ENCODE data around the gene MUC4. TPM values are rescaled to one million over a fixed set of nuclear protein-coding genes. Genes with fewer than 3 reads are reported as not detected.

Gene MUC4
- total and polyA plus RNA-seq, 8 donors: 0.73 to 355 (median 37.5) TPM; not detected in 1

GRCh38 chr3:195849322-195850074 is 37.8 kb upstream of the MUC4 start:
- Histone ChIP-seq H3K27ac (no peak overlapping the region), H3K27me3 (no peaks in the 10 kb centered on the region), H3K4me1 (peaks cover 4 to 27% (median 13%) of the 10 kb centered on the region in 4 donors), H3K9me3 (no peaks in the 10 kb centered on the region), H3K4me3 (no peak overlapping the region), H3K36me3 (no peaks in the 10 kb centered on the region)
- TF ChIP-seq CTCF (IDR thresholded peaks at IDR 0.05) (no peak), POLR2AphosphoS5 (IDR thresholded peaks at IDR 0.05) (no peak), EP300 (IDR thresholded peaks at IDR 0.05) (no peak), POLR2A (IDR thresholded peaks at IDR 0.05) (no peak)
- intact Hi-C loops (cut with DNase I; ENCODE audit: low total_unique reads): no loop called here
- no peak for DNase-seq
- 75 to 89% (median 86%) methylated on average over 45 to 53 of the region's 53 CpGs for WGBS, 5 donors

- 68 to 86% (median 70%) methylated on average over 12 to 24 of the region's 24 CpGs for WGBS, 5 donors
These were observed 35.6 kb upstream of the MUC4 start for GRCh38 chr3:195847055-195847950.

GRCh38 chr3:195845483-195845882 is 33.8 kb upstream of the MUC4 start:
- Histone ChIP-seq H3K4me1 (peaks cover 0 to 16% (median 5%) of the 10 kb centered on the region in 4 donors), H3K27ac (no peak overlapping the region), H3K4me3 (no peak overlapping the region), H3K9me3 (no peaks in the 10 kb centered on the region), H3K36me3 (no peaks in the 10 kb centered on the region), H3K27me3 (peaks cover 0 to 2% (median 0%) of the 10 kb centered on the region in 3 donors)
- WGBS, 5 donors: 90 to 96% (median 91%) methylated on average over 6 of the region's 6 CpGs
- no peak for DNase-seq
- TF ChIP-seq POLR2AphosphoS5 (IDR thresholded peaks at IDR 0.05) (no peak), CTCF (IDR thresholded peaks at IDR 0.05) (no peak), EP300 (IDR thresholded peaks at IDR 0.05) (no peak), POLR2A (IDR thresholded peaks at IDR 0.05) (no peak)
- intact Hi-C loops (cut with DNase I; ENCODE audit: low total_unique reads): no loop called here

More at GRCh38 chr3:195847055-195847950, 35.6 kb upstream of the MUC4 start:
- peak in 1 of 2 donors; percentile 39 for DNase-seq
- TF ChIP-seq EP300 (IDR thresholded peaks at IDR 0.05) (no peak), POLR2AphosphoS5 (IDR thresholded peaks at IDR 0.05) (peak in 1 of 3 donors; percentile 42), POLR2A (IDR thresholded peaks at IDR 0.05) (no peak), CTCF (IDR thresholded peaks at IDR 0.05) (no peak)
- peaks cover 0 to 23% (median 12%) of the 10 kb centered on the region in 4 donors for H3K4me1 ChIP-seq
- peak overlapping the region in 1 of 5 donors; percentile 47 for H3K27ac ChIP-seq
- H3K27me3 ChIP-seq: no peaks in the 10 kb centered on the region
- intact Hi-C loops (cut with DNase I; ENCODE audit: low total_unique reads): no loop called here
- H3K9me3 ChIP-seq: no peaks in the 10 kb centered on the region
- H3K4me3 ChIP-seq: no peak overlapping the region
- H3K36me3 ChIP-seq: no peaks in the 10 kb centered on the region

GRCh38 chr3:195844671-195845218 is 33.0 kb upstream of the MUC4 start:
- WGBS, 5 donors: 82 to 91% (median 85%) methylated on average over 7 of the region's 7 CpGs
- Histone ChIP-seq H3K4me1 (peaks cover 0 to 18% (median 5%) of the 10 kb centered on the region in 4 donors), H3K27me3 (peaks cover 0 to 6% (median 2%) of the 10 kb centered on the region in 3 donors), H3K4me3 (no peak overlapping the region), H3K36me3 (no peaks in the 10 kb centered on the region), H3K9me3 (no peaks in the 10 kb centered on the region), H3K27ac (no peak overlapping the region)
- intact Hi-C loops (cut with DNase I; ENCODE audit: low total_unique reads): no loop called here
- DNase-seq: no peak
- TF ChIP-seq CTCF (IDR thresholded peaks at IDR 0.05): no peak
- no peak for TF ChIP-seq POLR2A (IDR thresholded peaks at IDR 0.05)
- TF ChIP-seq POLR2AphosphoS5 (IDR thresholded peaks at IDR 0.05): no peak
- no peak for TF ChIP-seq EP300 (IDR thresholded peaks at IDR 0.05)

Data from stomach (tissue), 9 donors.